K562 (cell line): ENCODE data around the gene DTX3. TPM values are rescaled to one million over a fixed set of nuclear protein-coding genes. Genes with fewer than 3 reads are reported as not detected.

Source experiments
- ADNP ChIP-seq: fragments of 200-800 bp; sonication (Bioruptor generic); IDR thresholded peaks from 2 replicates; pipeline ENCODE4 v1.6.1; 2016; ENCODE audit warnings: missing genetic modification characterization, missing compliant biosample characterization
- BRF1 ChIP-seq: IDR thresholded peaks from 3 replicates; pipeline ENCODE4 v1.6.1; 2011; ENCODE audit warnings: borderline replicate concordance, mild to moderate bottlenecking; ENCODE audit not compliant: insufficient read length; ENCODE audit errors: extremely low read depth
- CCNT2 ChIP-seq: IDR thresholded peaks from 2 replicates; pipeline ENCODE4 v1.6.1; 2011; ENCODE audit warnings: borderline replicate concordance, low read depth, mild to moderate bottlenecking, moderate library complexity, mixed read lengths, low read length; ENCODE audit not compliant: insufficient read length; ENCODE audit errors: extremely low read depth
- FOXP1 ChIP-seq: sonication (generic); formaldehyde crosslinking; IDR thresholded peaks from 2 replicates; pipeline ENCODE4 v1.8.0; 2022; ENCODE audit warnings: mild to moderate bottlenecking, missing genetic modification reagents
- GATA2 ChIP-seq: sonication (generic); formaldehyde crosslinking; IDR thresholded peaks from 2 replicates; pipeline ENCODE4 v1.4.0; 2020; ENCODE audit warnings: mild to moderate bottlenecking, missing genetic modification reagents
- MTA3 ChIP-seq: fragments of 450-650 bp; formaldehyde crosslinking; IDR thresholded peaks from 2 replicates; pipeline ENCODE4 v1.6.1; 2017; ENCODE audit warnings: mild to moderate bottlenecking, borderline replicate concordance
- NELFE ChIP-seq: IDR thresholded peaks from 2 replicates; pipeline ENCODE4 v1.6.1; 2011; ENCODE audit warnings: mild to moderate bottlenecking; ENCODE audit not compliant: insufficient read depth, insufficient read length
- NFIC ChIP-seq: fragments of 450-650 bp; IDR thresholded peaks from 2 replicates; pipeline ENCODE4 v1.6.1; 2017; ENCODE audit warnings: mild to moderate bottlenecking, inconsistent platforms
- PURB ChIP-seq: sonication (generic); formaldehyde crosslinking; IDR thresholded peaks from 2 replicates; pipeline ENCODE4 v1.9.0; 2021; ENCODE audit warnings: low read depth, mild to moderate bottlenecking, missing genetic modification reagents
- ZZZ3 ChIP-seq: fragments of 450-650 bp; IDR thresholded peaks from 2 replicates; pipeline ENCODE4 v1.6.1; 2016; ENCODE audit warnings: antibody characterized with exemption, mild to moderate bottlenecking, moderate library complexity
- polyA plus RNA-seq, 8 experiments: library from polyadenylated mRNA; depleted of rRNA in 4 of 8; stranded (reverse) in 5 of 8; unstranded in 3 of 8; fragments of >200 nt; fragmentation: Nextera tagmentation in 2 of 8; fragmentation: Illumina TruSeq in 1 of 8; extraction: Ambion mirVana in 2 of 8; extraction: Trizol in 1 of 8; gene quantifications; 2 replicates each; pipeline versions ENCODE4 v1.2.1 to v1.2.3, GENCODE V29; 2011 to 2014; ENCODE audit warnings: inconsistent platforms in 1 of 8, missing spikeins in 1 of 8
- total RNA-seq, 7 experiments: library from RNA; depleted of rRNA in 6 of 7; stranded (reverse); fragments of >200 nt in 6 of 7; fragmentation: Illumina TruSeq in 2 of 7; extraction: Trizol in 2 of 7; gene quantifications; 2 replicates each; pipeline versions ENCODE4 v1.2.1 to v1.2.3, GENCODE V29; 2011 to 2021; ENCODE audit warnings: low replicate concordance in 1 of 7
- TF ChIP-seq, protein P1 (sequence below): sonication (generic); formaldehyde crosslinking; IDR thresholded peaks from 2 replicates; pipeline ENCODE4 v1.8.0; 2022; ENCODE audit warnings: missing genetic modification reagents, mild to moderate bottlenecking, moderate library complexity, borderline replicate concordance
- TF ChIP-seq, protein P2 (sequence below): sonication (generic); formaldehyde crosslinking; IDR thresholded peaks from 2 replicates; pipeline ENCODE4 v1.8.0; 2023; ENCODE audit warnings: missing genetic modification reagents, mild to moderate bottlenecking, borderline replicate concordance
- TF ChIP-seq, protein P3 (sequence below), 2 experiments: fragments of 450-650 bp; conservative IDR thresholded peaks; 2 replicates each; pipeline ENCODE4 v1.6.1; 2017; ENCODE audit warnings: mild to moderate bottlenecking in 2 of 2, moderate library complexity in 2 of 2
- TF ChIP-seq, protein P4 (sequence below): sonication (generic); formaldehyde crosslinking; IDR thresholded peaks from 2 replicates; pipeline ENCODE4 v1.8.0; 2022; ENCODE audit warnings: mild to moderate bottlenecking, missing genetic modification reagents

Gene DTX3
- total and polyA plus RNA-seq, 9 of the 15 experiments (the other 6 are each of a cell fraction or from before 2014, with no cell fraction given): 0.03 to 0.09 (median 0.06) TPM; not detected in 6

DNA sequence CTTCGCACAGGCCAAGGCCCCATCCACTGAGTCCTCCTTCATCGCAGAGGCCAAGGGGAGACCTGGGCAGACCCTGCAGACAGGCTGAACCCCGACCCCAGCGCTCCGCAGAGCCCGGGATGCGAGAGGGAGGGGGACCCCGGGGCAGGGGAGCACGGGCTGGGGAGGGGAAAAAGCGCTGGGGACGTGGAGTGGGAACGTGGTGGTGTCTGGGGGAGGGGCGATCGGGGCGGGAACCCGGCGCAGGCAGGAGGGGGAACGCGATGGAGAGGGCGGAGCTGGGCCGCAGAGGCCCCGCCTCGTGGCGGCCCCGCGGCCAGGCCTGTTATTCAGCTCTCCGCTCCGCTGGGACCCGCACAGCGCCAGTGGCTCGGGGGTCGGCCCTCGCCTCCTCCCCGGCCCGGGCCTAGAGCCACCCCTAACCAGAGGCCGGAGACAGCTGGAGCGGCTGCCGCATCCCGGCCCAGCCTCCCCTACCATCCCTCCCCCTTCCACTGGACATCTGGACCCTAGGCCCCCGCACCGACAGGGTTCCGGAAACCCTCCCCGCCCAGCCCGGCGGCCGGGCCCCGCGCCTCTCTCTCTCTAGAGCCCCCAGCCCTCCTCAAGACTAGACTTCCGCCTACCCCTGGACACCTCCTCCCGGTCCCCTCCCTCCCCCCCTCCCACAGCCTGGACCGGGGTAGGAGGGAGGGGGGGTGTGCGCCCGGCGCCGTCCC, 6.6 kb downstream of the DTX3 start, which contains the start of gene ARHGEF25 (continued):
- TF ChIP-seq, protein P1, sequence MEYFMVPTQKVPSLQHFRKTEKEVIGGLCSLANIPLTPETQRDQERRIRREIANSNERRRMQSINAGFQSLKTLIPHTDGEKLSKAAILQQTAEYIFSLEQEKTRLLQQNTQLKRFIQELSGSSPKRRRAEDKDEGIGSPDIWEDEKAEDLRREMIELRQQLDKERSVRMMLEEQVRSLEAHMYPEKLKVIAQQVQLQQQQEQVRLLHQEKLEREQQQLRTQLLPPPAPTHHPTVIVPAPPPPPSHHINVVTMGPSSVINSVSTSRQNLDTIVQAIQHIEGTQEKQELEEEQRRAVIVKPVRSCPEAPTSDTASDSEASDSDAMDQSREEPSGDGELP (CRISPR knock-in tag): 0 out of 2 replicates have a peak, but pooled peaks have one; percentile 33
- TF ChIP-seq MTA3: no peak
- 0 out of 2 replicates have a peak, but pooled peaks have one; percentile 57 for TF ChIP-seq FOXP1 (CRISPR knock-in tag)
- TF ChIP-seq, protein P2, sequence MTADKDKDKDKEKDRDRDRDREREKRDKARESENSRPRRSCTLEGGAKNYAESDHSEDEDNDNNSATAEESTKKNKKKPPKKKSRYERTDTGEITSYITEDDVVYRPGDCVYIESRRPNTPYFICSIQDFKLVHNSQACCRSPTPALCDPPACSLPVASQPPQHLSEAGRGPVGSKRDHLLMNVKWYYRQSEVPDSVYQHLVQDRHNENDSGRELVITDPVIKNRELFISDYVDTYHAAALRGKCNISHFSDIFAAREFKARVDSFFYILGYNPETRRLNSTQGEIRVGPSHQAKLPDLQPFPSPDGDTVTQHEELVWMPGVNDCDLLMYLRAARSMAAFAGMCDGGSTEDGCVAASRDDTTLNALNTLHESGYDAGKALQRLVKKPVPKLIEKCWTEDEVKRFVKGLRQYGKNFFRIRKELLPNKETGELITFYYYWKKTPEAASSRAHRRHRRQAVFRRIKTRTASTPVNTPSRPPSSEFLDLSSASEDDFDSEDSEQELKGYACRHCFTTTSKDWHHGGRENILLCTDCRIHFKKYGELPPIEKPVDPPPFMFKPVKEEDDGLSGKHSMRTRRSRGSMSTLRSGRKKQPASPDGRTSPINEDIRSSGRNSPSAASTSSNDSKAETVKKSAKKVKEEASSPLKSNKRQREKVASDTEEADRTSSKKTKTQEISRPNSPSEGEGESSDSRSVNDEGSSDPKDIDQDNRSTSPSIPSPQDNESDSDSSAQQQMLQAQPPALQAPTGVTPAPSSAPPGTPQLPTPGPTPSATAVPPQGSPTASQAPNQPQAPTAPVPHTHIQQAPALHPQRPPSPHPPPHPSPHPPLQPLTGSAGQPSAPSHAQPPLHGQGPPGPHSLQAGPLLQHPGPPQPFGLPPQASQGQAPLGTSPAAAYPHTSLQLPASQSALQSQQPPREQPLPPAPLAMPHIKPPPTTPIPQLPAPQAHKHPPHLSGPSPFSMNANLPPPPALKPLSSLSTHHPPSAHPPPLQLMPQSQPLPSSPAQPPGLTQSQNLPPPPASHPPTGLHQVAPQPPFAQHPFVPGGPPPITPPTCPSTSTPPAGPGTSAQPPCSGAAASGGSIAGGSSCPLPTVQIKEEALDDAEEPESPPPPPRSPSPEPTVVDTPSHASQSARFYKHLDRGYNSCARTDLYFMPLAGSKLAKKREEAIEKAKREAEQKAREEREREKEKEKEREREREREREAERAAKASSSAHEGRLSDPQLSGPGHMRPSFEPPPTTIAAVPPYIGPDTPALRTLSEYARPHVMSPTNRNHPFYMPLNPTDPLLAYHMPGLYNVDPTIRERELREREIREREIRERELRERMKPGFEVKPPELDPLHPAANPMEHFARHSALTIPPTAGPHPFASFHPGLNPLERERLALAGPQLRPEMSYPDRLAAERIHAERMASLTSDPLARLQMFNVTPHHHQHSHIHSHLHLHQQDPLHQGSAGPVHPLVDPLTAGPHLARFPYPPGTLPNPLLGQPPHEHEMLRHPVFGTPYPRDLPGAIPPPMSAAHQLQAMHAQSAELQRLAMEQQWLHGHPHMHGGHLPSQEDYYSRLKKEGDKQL (CRISPR knock-in tag): no peak
- TF ChIP-seq GATA2: no peak
- no peak for TF ChIP-seq PURB (CRISPR knock-in tag)
- TF ChIP-seq BRF1: no peak
- 0 out of 2 replicates have a peak, but pooled peaks have one; percentile 14 for TF ChIP-seq NFIC
- no peak for TF ChIP-seq ZZZ3
- TF ChIP-seq, protein P3, sequence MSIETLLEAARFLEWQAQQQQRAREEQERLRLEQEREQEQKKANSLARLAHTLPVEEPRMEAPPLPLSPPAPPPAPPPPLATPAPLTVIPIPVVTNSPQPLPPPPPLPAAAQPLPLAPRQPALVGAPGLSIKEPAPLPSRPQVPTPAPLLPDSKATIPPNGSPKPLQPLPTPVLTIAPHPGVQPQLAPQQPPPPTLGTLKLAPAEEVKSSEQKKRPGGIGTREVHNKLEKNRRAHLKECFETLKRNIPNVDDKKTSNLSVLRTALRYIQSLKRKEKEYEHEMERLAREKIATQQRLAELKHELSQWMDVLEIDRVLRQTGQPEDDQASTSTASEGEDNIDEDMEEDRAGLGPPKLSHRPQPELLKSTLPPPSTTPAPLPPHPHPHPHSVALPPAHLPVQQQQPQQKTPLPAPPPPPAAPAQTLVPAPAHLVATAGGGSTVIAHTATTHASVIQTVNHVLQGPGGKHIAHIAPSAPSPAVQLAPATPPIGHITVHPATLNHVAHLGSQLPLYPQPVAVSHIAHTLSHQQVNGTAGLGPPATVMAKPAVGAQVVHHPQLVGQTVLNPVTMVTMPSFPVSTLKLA (conservative IDR thresholded peaks at IDR 0.05): peak in 1 of 2 experiments; percentile 67; a peak in 2 of 4 replicates
- peak; percentile 39 for TF ChIP-seq CCNT2
- no peak for TF ChIP-seq ADNP (tag)
- TF ChIP-seq NELFE: peak; percentile 26
- TF ChIP-seq, protein P4, sequence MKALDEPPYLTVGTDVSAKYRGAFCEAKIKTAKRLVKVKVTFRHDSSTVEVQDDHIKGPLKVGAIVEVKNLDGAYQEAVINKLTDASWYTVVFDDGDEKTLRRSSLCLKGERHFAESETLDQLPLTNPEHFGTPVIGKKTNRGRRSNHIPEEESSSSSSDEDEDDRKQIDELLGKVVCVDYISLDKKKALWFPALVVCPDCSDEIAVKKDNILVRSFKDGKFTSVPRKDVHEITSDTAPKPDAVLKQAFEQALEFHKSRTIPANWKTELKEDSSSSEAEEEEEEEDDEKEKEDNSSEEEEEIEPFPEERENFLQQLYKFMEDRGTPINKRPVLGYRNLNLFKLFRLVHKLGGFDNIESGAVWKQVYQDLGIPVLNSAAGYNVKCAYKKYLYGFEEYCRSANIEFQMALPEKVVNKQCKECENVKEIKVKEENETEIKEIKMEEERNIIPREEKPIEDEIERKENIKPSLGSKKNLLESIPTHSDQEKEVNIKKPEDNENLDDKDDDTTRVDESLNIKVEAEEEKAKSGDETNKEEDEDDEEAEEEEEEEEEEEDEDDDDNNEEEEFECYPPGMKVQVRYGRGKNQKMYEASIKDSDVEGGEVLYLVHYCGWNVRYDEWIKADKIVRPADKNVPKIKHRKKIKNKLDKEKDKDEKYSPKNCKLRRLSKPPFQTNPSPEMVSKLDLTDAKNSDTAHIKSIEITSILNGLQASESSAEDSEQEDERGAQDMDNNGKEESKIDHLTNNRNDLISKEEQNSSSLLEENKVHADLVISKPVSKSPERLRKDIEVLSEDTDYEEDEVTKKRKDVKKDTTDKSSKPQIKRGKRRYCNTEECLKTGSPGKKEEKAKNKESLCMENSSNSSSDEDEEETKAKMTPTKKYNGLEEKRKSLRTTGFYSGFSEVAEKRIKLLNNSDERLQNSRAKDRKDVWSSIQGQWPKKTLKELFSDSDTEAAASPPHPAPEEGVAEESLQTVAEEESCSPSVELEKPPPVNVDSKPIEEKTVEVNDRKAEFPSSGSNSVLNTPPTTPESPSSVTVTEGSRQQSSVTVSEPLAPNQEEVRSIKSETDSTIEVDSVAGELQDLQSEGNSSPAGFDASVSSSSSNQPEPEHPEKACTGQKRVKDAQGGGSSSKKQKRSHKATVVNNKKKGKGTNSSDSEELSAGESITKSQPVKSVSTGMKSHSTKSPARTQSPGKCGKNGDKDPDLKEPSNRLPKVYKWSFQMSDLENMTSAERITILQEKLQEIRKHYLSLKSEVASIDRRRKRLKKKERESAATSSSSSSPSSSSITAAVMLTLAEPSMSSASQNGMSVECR (CRISPR knock-in tag): no peak
